GM19438 (cell line): ENCODE data around the gene SHISA6.

Source experiments
- ATAC-seq: cut with Tn5 transposase; IDR thresholded peaks from one replicate; pipeline ENCODE4 v1.9.1; 2021; ENCODE audit warnings: low read depth; ENCODE audit not compliant: unreplicated experiment

Gene SHISA6

GRCh38 chr17:11340803-11341202 is 99.8 kb downstream of the SHISA6 start:
- no peak for ATAC-seq

GRCh38 chr17:11342138-11342537 is 101.1 kb downstream of the SHISA6 start:
- no peak for ATAC-seq

- no peak for ATAC-seq
Measured at GRCh38 chr17:11349106-11349505, 108.1 kb downstream of the SHISA6 start.

- ATAC-seq: no peak
Measured at GRCh38 chr17:11351479-11351878, 110.5 kb downstream of the SHISA6 start.

- ATAC-seq: no peak
Measured at GRCh38 chr17:11353601-11354000, 112.6 kb downstream of the SHISA6 start.

- ATAC-seq: no peak
Measured at GRCh38 chr17:11356371-11356770, 115.4 kb downstream of the SHISA6 start.

- no peak for ATAC-seq
Measured at GRCh38 chr17:11363565-11364117, 122.6 kb downstream of the SHISA6 start.

- no peak for ATAC-seq
Measured at GRCh38 chr17:11366272-11366850, 125.3 kb downstream of the SHISA6 start.

- ATAC-seq: no peak
Measured at GRCh38 chr17:11369575-11369974, 128.6 kb downstream of the SHISA6 start.

GRCh38 chr17:11372692-11373091 is 131.7 kb downstream of the SHISA6 start:
- ATAC-seq: no peak

GRCh38 chr17:11378506-11378905 is 137.5 kb downstream of the SHISA6 start:
- no peak for ATAC-seq

- no peak for ATAC-seq
Measured at GRCh38 chr17:11380761-11381160, 139.7 kb downstream of the SHISA6 start.

GRCh38 chr17:11383157-11383556 is 142.1 kb downstream of the SHISA6 start:
- ATAC-seq: no peak

- no peak for ATAC-seq
Measured at GRCh38 chr17:11384131-11384530, 143.1 kb downstream of the SHISA6 start.

GRCh38 chr17:11387610-11388009 is 146.6 kb downstream of the SHISA6 start:
- ATAC-seq: no peak

- ATAC-seq: no peak
Measured at GRCh38 chr17:11388054-11388453, 147.0 kb downstream of the SHISA6 start.

GRCh38 chr17:11389583-11389982 is 148.6 kb downstream of the SHISA6 start:
- no peak for ATAC-seq

- no peak for ATAC-seq
Measured at GRCh38 chr17:11391134-11391533, 150.1 kb downstream of the SHISA6 start.

GRCh38 chr17:11404431-11405276 is 163.6 kb downstream of the SHISA6 start:
- ATAC-seq: no peak

GRCh38 chr17:11406716-11407115 is 165.7 kb downstream of the SHISA6 start:
- no peak for ATAC-seq

- ATAC-seq: no peak
Measured at GRCh38 chr17:11412654-11413053, 171.6 kb downstream of the SHISA6 start.

- no peak for ATAC-seq
Measured at GRCh38 chr17:11418342-11418741, 177.3 kb downstream of the SHISA6 start.
